ENCODE data around the gene ACIN1.

DNA sequence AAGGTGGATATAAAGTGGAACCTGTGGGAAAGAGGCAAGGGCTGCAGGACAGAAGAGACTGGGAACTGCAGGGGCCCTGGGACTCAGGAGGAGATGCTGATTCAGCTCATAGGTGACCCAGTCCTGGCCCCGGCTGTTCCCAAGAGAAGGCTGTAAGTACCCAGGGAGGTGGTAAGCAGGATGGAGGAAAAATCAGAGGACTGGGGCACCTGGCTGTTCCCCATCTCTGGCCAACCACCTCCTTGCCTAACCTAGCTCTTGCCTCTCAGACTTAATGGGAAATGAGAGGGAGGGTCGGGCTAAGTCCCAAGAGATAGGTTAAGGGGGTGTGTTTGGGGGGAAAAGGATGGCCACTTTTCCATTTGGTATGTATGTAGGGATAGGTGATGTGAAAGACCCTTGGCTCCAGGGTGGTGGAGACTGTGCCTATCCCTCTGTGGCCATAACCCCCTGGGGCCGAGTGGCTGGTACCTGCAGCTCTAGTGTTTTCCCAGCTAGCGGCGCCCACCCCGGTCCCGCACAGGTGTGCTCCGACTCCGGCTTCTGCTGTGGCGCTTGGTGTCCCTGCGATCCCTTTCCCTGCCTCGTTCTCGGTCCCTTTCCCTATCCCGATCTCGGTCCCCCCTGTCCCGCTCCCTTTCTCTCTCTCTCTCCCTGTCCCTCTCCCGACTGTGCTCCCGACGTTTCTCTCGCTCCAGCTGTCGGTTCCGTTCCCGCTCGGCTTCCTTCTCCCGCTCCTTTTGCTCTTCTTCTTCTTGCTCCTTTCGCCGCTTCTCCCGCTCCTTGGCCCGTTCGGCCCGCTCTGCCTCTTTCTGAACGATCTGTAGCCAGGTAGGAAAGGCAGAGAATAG lies 36.1 kb downstream of the ACIN1 start:
- no peak for TF ChIP-seq CTCF (IDR thresholded peaks at IDR 0.05 in 8 of 11, conservative IDR thresholded peaks at IDR 0.05 in 3 of 11)
- no peak for TF ChIP-seq POLR2A (IDR thresholded peaks at IDR 0.05)

Data from spleen (tissue), 7 donors.